RWPE1 (cell line): Measurements from ENCODE around the gene GET3.

ENCODE experiments used
- CTCF ChIA-PET: fragments of 350-600 bp; sonication (Branson Sonifier 250); formaldehyde crosslinking; extraction: SDS; loops from one replicate; lab custom pipeline; 2021; lab: Yijun Ruan, JAX
- POLR2A ChIA-PET: fragments of 400-600 bp; formaldehyde crosslinking; extraction: SDS; loops from one replicate; lab custom pipeline; 2020; ENCODE audit warnings: antibody characterized with exemption; ENCODE audit not compliant: low non-redundant PET; lab: Yijun Ruan, JAX
- DNase-seq: peaks from one replicate; pipeline ENCODE4 v3.0.0; 2012; ENCODE audit warnings: low spot score
- H3K27ac ChIP-seq: fragments of 450-650 bp; 2 replicates; pipeline ENCODE4 v1.5.1; 2017
- CTCF ChIP-seq: fragments of 450-650 bp; conservative IDR thresholded peaks from 2 replicates; pipeline ENCODE4 v1.5.1; 2017; ENCODE audit warnings: low read depth, mild to moderate bottlenecking

GET3 gene

GRCh38 chr19:12772323-12772722 lies 35.0 kb downstream of the GET3 start:
- ChIA-PET POLR2A (no interaction called here), CTCF (interaction anchor here (0.8 kb wide), 1 partner anchor 24 kb away, joined by 4 read pairs; no protein-coding TSS in a partner anchor)
- TF ChIP-seq CTCF, result no peak
- no peak for DNase-seq
- peak overlapping the region; percentile 99 for H3K27ac ChIP-seq

GRCh38 chr19:12773571-12773970 lies 36.3 kb downstream of the GET3 start:
- no peak for TF ChIP-seq CTCF
- ChIA-PET CTCF (interaction anchor here (0.5 to 1.9 kb wide), 6 partner anchors 13 to 74 kb away, joined by 3 to 10 read pairs (median 4); no protein-coding TSS in a partner anchor), POLR2A (interaction anchor here (0.6 to 0.7 kb wide), 2 partner anchors 58 to 64 kb away, joined by 5 to 8 read pairs; no protein-coding TSS in a partner anchor)
- peak overlapping the region; percentile 99 for H3K27ac ChIP-seq
- DNase-seq, result peak; percentile 21

- CTCF ChIA-PET, result interaction anchor here (1.0 to 1.9 kb wide), 4 partner anchors 14 to 73 kb away, joined by 4 to 10 read pairs (median 6); no protein-coding TSS in a partner anchor
- DNase-seq, result peak; percentile 90
- H3K27ac ChIP-seq, result peak within 1 kb of the TSS; percentile 99
- POLR2A ChIA-PET, result interaction anchor here (1.0 to 4.3 kb wide), 3 partner anchors 15 to 17 kb away, joined by 4 to 120 read pairs (median 7); partner anchors contain the start of gene JUNB
- TF ChIP-seq CTCF, result no peak
Observed at GRCh38 chr19:12774588-12775555, 37.6 kb downstream of the GET3 start, which contains the start of gene HOOK2. HOOK2 (minus strand) TSS chr19:12775552; CDS start chr19:12775449, 103 bp downstream.

DNA sequence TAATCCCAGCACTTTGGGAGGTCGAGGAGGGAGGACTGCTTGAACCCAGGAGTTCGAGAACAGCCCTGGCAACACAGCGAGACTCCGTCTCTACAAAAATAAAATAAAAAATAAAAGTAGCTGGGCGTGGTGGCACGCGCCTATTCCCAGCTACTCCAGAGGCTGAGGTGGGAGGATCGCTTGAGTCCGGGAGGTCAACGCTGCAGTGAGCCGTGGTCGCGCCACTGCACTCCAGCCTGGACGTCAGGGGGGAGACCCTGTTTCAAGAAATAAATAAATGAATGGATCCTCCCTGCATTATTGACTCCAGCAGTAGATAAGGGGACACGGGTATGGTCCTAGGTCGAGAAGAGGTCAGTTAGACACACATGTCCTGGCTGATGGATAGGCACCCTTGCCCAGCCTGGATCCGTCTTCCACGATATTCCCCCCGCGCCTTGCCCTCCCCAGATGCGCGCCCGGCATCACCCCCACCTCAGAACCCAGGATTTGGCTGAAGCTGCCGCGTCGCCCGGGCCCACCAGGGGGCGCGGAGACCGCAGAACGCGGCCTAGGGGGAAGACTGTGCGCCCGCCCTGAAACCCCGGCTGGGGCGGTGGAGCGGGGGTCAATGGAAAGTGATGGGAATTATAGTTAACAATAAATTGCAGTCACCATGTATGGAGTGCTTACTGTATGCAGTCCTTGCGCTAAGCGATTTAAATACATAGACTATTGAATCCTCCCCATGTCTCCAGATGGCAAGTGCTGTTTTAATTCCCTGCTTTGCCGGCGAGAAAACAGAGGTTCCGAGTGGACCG lies 40.1 kb downstream of the GET3 start:
- DNase-seq, result peak; percentile 73
- TF ChIP-seq CTCF, result peak; percentile 96
- ChIA-PET POLR2A (interaction anchor here (2.3 to 4.3 kb wide), 2 partner anchors 14 to 19 kb away, joined by 8 to 120 read pairs; partner anchors contain the start of gene JUNB), CTCF (interaction anchor here (0.5 to 3.3 kb wide), 14 partner anchors 8 to 1643 kb away, joined by 3 to 40 read pairs (median 5); partner anchors contain the start of genes GCDH, JUNB and RNASEH2A)
- H3K27ac ChIP-seq, result peak overlapping the region; percentile 99

DNA sequence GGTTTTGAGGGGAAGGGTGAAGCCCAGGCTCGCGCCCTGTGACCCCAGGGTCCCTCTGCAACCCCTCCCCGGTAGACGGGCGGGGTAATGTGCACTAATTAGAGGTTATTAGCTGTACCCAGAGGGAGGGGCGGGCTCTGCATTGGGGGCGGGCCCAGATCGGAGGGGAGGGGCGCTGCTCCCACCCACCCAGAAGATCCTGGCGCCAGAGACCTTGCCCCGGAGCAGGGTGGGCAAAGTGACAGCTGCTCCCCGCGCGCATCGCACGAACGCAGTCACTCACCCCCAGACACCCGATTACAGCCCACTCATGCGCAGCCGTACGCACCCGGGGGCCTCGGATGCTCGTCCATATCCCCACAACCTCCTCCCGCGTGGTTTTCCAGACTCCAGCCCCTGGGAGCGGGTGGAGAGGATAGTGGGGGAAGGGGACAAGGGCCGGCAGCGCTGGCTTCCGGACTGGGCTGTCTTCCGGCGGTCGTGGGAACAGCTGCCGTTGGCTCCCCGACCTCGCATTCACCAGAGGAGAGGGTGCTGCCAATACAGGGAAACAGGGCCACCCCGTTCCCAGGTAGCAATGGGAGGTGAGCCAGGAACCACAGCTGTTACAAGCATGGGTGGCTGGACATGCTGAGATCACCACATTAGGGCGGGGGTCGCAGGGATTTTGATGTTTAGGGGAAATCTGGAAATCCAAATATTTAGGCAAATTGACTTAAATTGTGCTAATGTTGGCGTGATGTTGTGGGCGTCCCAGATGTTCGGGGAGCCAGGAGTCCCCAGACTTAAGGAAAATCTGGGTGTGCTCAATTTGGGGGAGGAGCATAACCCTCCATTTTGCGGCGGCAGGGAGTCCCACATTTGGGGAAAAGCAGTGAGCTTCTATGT lies 41.0 kb downstream of the GET3 start:
- TF ChIP-seq CTCF, result no peak
- ChIA-PET POLR2A (interaction anchor here (2.3 to 4.3 kb wide), 2 partner anchors 13 to 18 kb away, joined by 8 to 120 read pairs; partner anchors contain the start of gene JUNB), CTCF (interaction anchor here (0.6 to 3.3 kb wide), 11 partner anchors 8 to 113 kb away, joined by 3 to 40 read pairs (median 5); partner anchors contain the start of genes GCDH, JUNB, RNASEH2A and RTBDN)
- H3K27ac ChIP-seq, result peak overlapping the region; percentile 99
- DNase-seq, result peak; percentile 58
